K562 (cell line): ENCODE results near the gene SORCS2. TPM values are rescaled to one million over a fixed set of nuclear protein-coding genes. Genes with fewer than 3 reads are reported as not detected.

ENCODE experiments used
- ATAC-seq: fragments of 200-7000 bp; cut with Tn5 transposase; 3 replicates; pipeline ENCODE4 v1.9.1; 2020; ENCODE audit warnings: moderate library complexity
- BruUV-seq: library from RNA; stranded (reverse); fragments of 400-500 nt; replicated peaks from 2 replicates; lab custom pipeline; 2021; lab: Mats Ljungman, UMichigan
- CTCF ChIA-PET: fragments of 300-600 bp; formaldehyde crosslinking; extraction: SDS; loops from one replicate; lab custom pipeline; 2021; ENCODE audit warnings: low intra/inter-chr PET ratio; lab: Yijun Ruan, JAX
- POLR2A ChIA-PET: fragments of 300-600, 350-650 bp; sonication (Branson Sonifier 250); formaldehyde crosslinking; extraction: SDS; loops from one replicate; lab custom pipeline; 2021; ENCODE audit warnings: antibody characterized with exemption, inconsistent platforms; lab: Yijun Ruan, JAX
- DNase-seq, 4 experiments: peaks; one replicate each; pipeline versions ENCODE4 v3.0.0 to v3.0.0-alpha.2; 2011 to 2018; ENCODE audit warnings: low spot score in 3 of 4, mixed read lengths in 3 of 4; ENCODE audit errors: extremely low read depth in 1 of 4
- FAIRE-seq: peaks from 2 replicates; lab custom pipeline; 2011; peaks lifted over from hg19 to GRCh38; lab: Jason Lieb, UNC
- H2AFZ ChIP-seq: 2 replicates; pipeline ENCODE4 v1.6.0; 2011; ENCODE audit warnings: low read depth, low read length, control low read depth, inconsistent platforms
- H3K27ac ChIP-seq: fragments of 200-600 bp; 3 replicates; pipeline ENCODE4 v1.8.0; 2011; ENCODE audit warnings: low read depth, mild to moderate bottlenecking, control low read depth, inconsistent platforms, low read length, moderate library complexity, mixed read lengths; ENCODE audit errors: extremely low read depth
- H3K27me3 ChIP-seq, 2 experiments: fragments of 300-600 bp in 1 of 2; 2 replicates in 1 of 2; 3 replicates in 1 of 2; pipeline versions ENCODE4 v1.6.0 to v1.8.0; 2011; ENCODE audit warnings: inconsistent platforms in 2 of 2, low read length in 2 of 2, mild to moderate bottlenecking in 1 of 2, mixed read lengths in 1 of 2, moderate library complexity in 1 of 2; ENCODE audit not compliant: control insufficient read depth in 2 of 2, insufficient read depth in 2 of 2
- H3K36me3 ChIP-seq: fragments of 300-600 bp; 3 replicates; pipeline ENCODE4 v1.8.0; 2011; ENCODE audit warnings: mild to moderate bottlenecking, low read length, inconsistent platforms; ENCODE audit not compliant: control insufficient read depth, insufficient read depth
- H3K4me1 ChIP-seq, 2 experiments: fragments of 200-600 bp in 1 of 2; replicated peaks in 1 of 2; 2 replicates in 1 of 2; 3 replicates in 1 of 2; pipeline versions ENCODE4 v1.5.1 to v1.8.0; 2011; ENCODE audit warnings: inconsistent platforms in 2 of 2, low read length in 2 of 2, mild to moderate bottlenecking in 1 of 2, mixed read lengths in 1 of 2, moderate library complexity in 1 of 2; ENCODE audit not compliant: control insufficient read depth in 2 of 2, insufficient read depth in 2 of 2
- H3K4me2 ChIP-seq: 2 replicates; pipeline ENCODE4 v1.6.1; 2011; ENCODE audit warnings: low read length, control low read depth, inconsistent platforms, mixed read lengths; ENCODE audit not compliant: insufficient read depth
- H3K4me3 ChIP-seq: fragments of 200-600 bp; sonication (generic), shearing (Covaris generic); 2 replicates; pipeline ENCODE4 v1.5.1; 2016; ENCODE audit warnings: control low read depth, inconsistent platforms
- H3K79me2 ChIP-seq: fragments of 200-600 bp; 3 replicates; pipeline ENCODE4 v1.8.0; 2011; ENCODE audit warnings: low read length, inconsistent platforms; ENCODE audit not compliant: control insufficient read depth, insufficient read depth
- H3K9ac ChIP-seq, 2 experiments: 2 replicates each; pipeline versions ENCODE4 v1.6.0 to v1.6.1; 2011; ENCODE audit warnings: low read depth in 2 of 2, low read length in 2 of 2, control low read depth in 1 of 2, inconsistent platforms in 1 of 2, mild to moderate bottlenecking in 1 of 2, mixed read lengths in 1 of 2; ENCODE audit not compliant: insufficient read depth in 1 of 2
- H3K9me1 ChIP-seq: one replicate; pipeline ENCODE4 v1.6.0; 2011; ENCODE audit warnings: inconsistent platforms, mild to moderate bottlenecking, low read length, moderate library complexity; ENCODE audit not compliant: control insufficient read depth, insufficient read depth
- H3K9me3 ChIP-seq: replicated peaks from 2 replicates; pipeline ENCODE4 v1.5.1; 2011; ENCODE audit warnings: low read depth, low read length, inconsistent platforms; ENCODE audit not compliant: control insufficient read depth, insufficient read depth
- H4K20me1 ChIP-seq: replicated peaks from 2 replicates; pipeline ENCODE4 v1.6.1; 2011; ENCODE audit warnings: low read length, inconsistent platforms, mixed read lengths; ENCODE audit not compliant: control insufficient read depth, insufficient read depth
- ELF1 ChIP-seq: fragments of 200-800 bp; sonication (Bioruptor generic); IDR thresholded peaks from 2 replicates; pipeline ENCODE4 v1.6.1; 2016; ENCODE audit warnings: missing genetic modification characterization, missing compliant biosample characterization
- HLTF ChIP-seq: fragments of 450-650 bp; IDR thresholded peaks from 2 replicates; pipeline ENCODE4 v1.6.1; 2016
- HNRNPK ChIP-seq: fragments of 200-400 bp; formaldehyde crosslinking; IDR thresholded peaks from one replicate; pipeline ENCODE4 v1.6.1; 2018; ENCODE audit warnings: mild to moderate bottlenecking, low read depth, low read length; ENCODE audit not compliant: poor library complexity, severe bottlenecking
- IFI16 ChIP-seq: fragments of 250-450 bp; sonication (Bioruptor Pico); IDR thresholded peaks from 2 replicates; pipeline ENCODE4 v2.1.2; 2022; ENCODE audit warnings: mild to moderate bottlenecking, inconsistent platforms
- IRF9 ChIP-seq: fragments of 450-650 bp; IDR thresholded peaks from 2 replicates; pipeline ENCODE4 v1.6.1; 2016; ENCODE audit warnings: missing biosample characterization, missing genetic modification characterization
- KHSRP ChIP-seq: fragments of 450-650 bp; IDR thresholded peaks from 2 replicates; pipeline ENCODE4 v1.6.1; 2017
- NFE2 ChIP-seq: IDR thresholded peaks from 2 replicates; pipeline ENCODE4 v1.6.1; 2014; ENCODE audit warnings: antibody characterized with exemption, low read depth
- POLR2AphosphoS5 ChIP-seq: IDR thresholded peaks from 2 replicates; pipeline ENCODE4 v1.6.1; 2011; ENCODE audit warnings: mild to moderate bottlenecking, low read depth, low read length, moderate library complexity; ENCODE audit not compliant: control insufficient read depth, insufficient read depth
- ZMIZ1 ChIP-seq, 2 experiments: fragments of 150-350 bp in 1 of 2; IDR thresholded peaks; 2 replicates each; pipeline ENCODE4 v1.6.1; 2012 to 2016; ENCODE audit warnings: low read depth in 2 of 2, low read length in 2 of 2, mild to moderate bottlenecking in 1 of 2, moderate library complexity in 1 of 2
- WGBS: fragments of 100-300 bp; shearing (Covaris generic); methylation state at CpG from one replicate; pipeline ENCODE4 v1.1.6; 2016; ENCODE audit warnings: low coverage, mixed read lengths; ENCODE audit not compliant: insufficient coverage; ENCODE audit errors: missing lambda C conversion rate; 5-methylcytosine and 5-hydroxymethylcytosine counted together
- in situ Hi-C: fragments of 300-500 bp; cut with MboI; formaldehyde crosslinking; loops from 4 replicates; pipeline ENCODE4 v1.15.0; 2018; ENCODE audit warnings: inconsistent platforms, mixed read lengths
- intact Hi-C: fragments of 100-400 bp; cut with micrococcal nuclease; formaldehyde crosslinking; loops from 2 replicates; pipeline ENCODE4 v1.14.2; 2022
- polyA plus RNA-seq, 8 experiments: library from polyadenylated mRNA; depleted of rRNA in 4 of 8; stranded (reverse) in 5 of 8; unstranded in 3 of 8; fragments of >200 nt; fragmentation: Nextera tagmentation in 2 of 8; fragmentation: Illumina TruSeq in 1 of 8; extraction: Ambion mirVana in 2 of 8; extraction: Trizol in 1 of 8; gene quantifications; 2 replicates each; pipeline versions ENCODE4 v1.2.1 to v1.2.3, GENCODE V29; 2011 to 2014; ENCODE audit warnings: inconsistent platforms in 1 of 8, missing spikeins in 1 of 8
- total RNA-seq, 7 experiments: library from RNA; depleted of rRNA in 6 of 7; stranded (reverse); fragments of >200 nt in 6 of 7; fragmentation: Illumina TruSeq in 2 of 7; extraction: Trizol in 2 of 7; gene quantifications; 2 replicates each; pipeline versions ENCODE4 v1.2.1 to v1.2.3, GENCODE V29; 2011 to 2021; ENCODE audit warnings: low replicate concordance in 1 of 7
- TF ChIP-seq, protein P1 (sequence below), 2 experiments: fragments of 450-650 bp; IDR thresholded peaks; 2 replicates each; pipeline ENCODE4 v1.6.1; 2016
- TF ChIP-seq, protein P2 (sequence below), 2 experiments: fragments of 250-450 bp in 1 of 2; fragments of 450-650 bp in 1 of 2; sonication (Bioruptor Pico) in 1 of 2; IDR thresholded peaks; 2 replicates each; pipeline versions ENCODE4 v1.6.1 to v1.8.0; 2016 to 2021; ENCODE audit warnings: mild to moderate bottlenecking in 2 of 2, moderate library complexity in 2 of 2, missing compliant biosample characterization in 1 of 2, missing genetic modification characterization in 1 of 2

The SORCS2 gene
- total and polyA plus RNA-seq, 9 of the 15 experiments (the other 6 are each of a cell fraction or from before 2014, with no cell fraction given), result not detected

DNA sequence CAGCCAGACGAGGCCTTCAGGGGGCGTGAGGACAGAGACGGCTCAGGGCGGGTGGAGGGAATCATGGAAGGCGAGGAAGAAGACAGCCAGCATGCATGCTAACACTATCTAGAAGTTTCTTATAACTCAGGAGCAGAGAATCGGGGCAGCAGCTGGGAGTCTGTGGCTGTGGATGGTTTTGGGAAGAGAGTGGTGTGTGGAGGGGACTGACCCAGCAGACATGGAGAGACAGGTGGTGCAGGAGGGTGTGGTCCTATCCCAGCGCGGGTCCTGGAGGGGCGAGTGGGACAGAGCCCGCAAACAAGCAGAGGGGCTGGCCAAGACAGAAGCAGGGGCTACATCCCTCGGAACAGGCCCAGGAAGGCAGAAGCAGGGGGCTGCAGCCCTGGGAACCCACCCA lies 555.2 kb downstream of the SORCS2 start:
- Histone ChIP-seq H3K9ac (no peak overlapping the region), H2AFZ (no peak overlapping the region), H3K4me1 (no peaks in the 10 kb centered on the region), H3K79me2 (no peaks in the 10 kb centered on the region), H3K4me3 (no peak overlapping the region), H3K9me3 (no peaks in the 10 kb centered on the region), H3K27me3 (peaks cover 17 to 57% of the 10 kb centered on the region in 2 experiments; a peak in 4 of 5 replicates), H3K27ac (no peak overlapping the region), H4K20me1 (0 out of 2 replicates have a peak, but pooled peaks cover 7% of the 10 kb centered on the region), H3K9me1 (no peaks in the 10 kb centered on the region), H3K36me3 (no peaks in the 10 kb centered on the region), H3K4me2 (no peak overlapping the region)
- ChIA-PET POLR2A (no interaction called here), CTCF (no interaction called here)
- no TSS peak for BruUV-seq
- intact Hi-C loops (no loop called here), in situ Hi-C loops (no loop called here)
- ATAC-seq, result no peak
- TF ChIP-seq, protein P1, sequence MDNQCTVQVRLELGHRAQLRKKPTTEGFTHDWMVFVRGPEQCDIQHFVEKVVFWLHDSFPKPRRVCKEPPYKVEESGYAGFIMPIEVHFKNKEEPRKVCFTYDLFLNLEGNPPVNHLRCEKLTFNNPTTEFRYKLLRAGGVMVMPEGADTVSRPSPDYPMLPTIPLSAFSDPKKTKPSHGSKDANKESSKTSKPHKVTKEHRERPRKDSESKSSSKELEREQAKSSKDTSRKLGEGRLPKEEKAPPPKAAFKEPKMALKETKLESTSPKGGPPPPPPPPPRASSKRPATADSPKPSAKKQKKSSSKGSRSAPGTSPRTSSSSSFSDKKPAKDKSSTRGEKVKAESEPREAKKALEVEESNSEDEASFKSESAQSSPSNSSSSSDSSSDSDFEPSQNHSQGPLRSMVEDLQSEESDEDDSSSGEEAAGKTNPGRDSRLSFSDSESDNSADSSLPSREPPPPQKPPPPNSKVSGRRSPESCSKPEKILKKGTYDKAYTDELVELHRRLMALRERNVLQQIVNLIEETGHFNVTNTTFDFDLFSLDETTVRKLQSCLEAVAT (IDR thresholded peaks at IDR 0.05), result no peak
- TF ChIP-seq, protein P2, sequence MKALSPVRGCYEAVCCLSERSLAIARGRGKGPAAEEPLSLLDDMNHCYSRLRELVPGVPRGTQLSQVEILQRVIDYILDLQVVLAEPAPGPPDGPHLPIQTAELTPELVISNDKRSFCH (CRISPR knock-in tag; IDR thresholded peaks at IDR 0.05), result no peak
- TF ChIP-seq, protein P2 (tag; IDR thresholded peaks at IDR 0.05), result no peak
- TF ChIP-seq POLR2AphosphoS5, result no peak
- TF ChIP-seq NFE2, result no peak
- no peak for TF ChIP-seq HLTF
- no peak for TF ChIP-seq ELF1 (tag)
- no peak for TF ChIP-seq IRF9 (tag)
- no peak for TF ChIP-seq HNRNPK
- TF ChIP-seq ZMIZ1 (IDR thresholded peaks at IDR 0.05; ENCODE audit: low read depth in 2 of 2, low read length in 2 of 2), result no peak
- no peak for TF ChIP-seq KHSRP
- TF ChIP-seq IFI16 (CRISPR knock-in tag), result no peak
- FAIRE-seq, result no peak
- 1% methylated on average over 11 of the region's 11 CpGs for WGBS
- no peak for DNase-seq
